Placental pericyte (primary cell): Measurements from ENCODE around the gene MRPL12. TPM values are rescaled to one million over a fixed set of nuclear protein-coding genes. Genes with fewer than 3 reads are reported as not detected.

ENCODE experiments used
- small RNA-seq: library from RNA; depleted of rRNA; stranded (forward); fragments of <200 nt; gene quantifications from one replicate; pipeline ENCODE3, GENCODE V24; 2012; ENCODE audit warnings: low replicate concordance
- total RNA-seq: library from RNA; depleted of rRNA; stranded (reverse); fragments of >200 nt; gene quantifications from 2 replicates; pipeline ENCODE4 v1.2.3, GENCODE V29; 2012

MRPL12 gene
- 14.4 and 23.9 TPM in 2 replicates for total RNA-seq

DNA sequence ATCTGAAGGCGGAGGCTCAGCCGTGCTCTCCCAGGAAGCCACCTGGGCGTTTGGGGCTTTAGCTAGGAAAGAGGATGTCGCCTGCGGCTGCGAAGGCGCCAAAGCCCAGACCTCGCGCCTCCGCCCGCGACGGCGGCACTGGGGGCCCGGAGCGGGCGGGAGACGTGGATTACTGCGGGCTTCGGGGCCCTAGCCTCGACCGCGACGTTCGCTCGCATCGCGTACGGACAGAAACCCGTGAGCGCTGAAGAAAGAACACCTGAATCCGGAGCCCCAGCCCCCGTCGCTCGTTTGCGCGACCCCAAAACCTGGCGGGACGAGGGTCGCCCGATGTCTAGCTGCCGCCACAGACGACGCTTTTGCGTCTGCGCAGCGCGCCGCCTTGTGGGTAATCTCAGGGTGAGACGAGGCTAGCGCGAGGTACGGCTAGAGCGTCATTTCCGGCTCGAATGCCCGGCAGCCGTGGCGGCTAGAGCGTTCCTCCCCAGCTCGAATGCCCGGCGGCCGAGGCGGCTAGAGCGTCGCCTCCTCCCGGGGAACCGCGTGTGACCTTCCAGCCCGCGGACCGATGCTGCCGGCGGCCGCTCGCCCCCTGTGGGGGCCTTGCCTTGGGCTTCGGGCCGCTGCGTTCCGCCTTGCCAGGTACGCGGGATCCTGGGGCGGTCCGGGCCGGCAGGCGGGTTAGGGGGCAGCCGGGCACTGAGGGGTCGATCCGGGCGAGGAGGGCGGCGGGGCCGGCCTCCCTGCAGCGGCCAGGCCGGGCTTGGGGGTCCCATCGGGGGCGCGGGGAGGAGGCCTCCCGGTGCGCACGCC is at the start of gene MRPL12:
MRPL12 (plus strand) TSS at position 434 of the 813 bp plus-strand sequence; CDS start at position 569, 135 bp downstream.

DNA sequence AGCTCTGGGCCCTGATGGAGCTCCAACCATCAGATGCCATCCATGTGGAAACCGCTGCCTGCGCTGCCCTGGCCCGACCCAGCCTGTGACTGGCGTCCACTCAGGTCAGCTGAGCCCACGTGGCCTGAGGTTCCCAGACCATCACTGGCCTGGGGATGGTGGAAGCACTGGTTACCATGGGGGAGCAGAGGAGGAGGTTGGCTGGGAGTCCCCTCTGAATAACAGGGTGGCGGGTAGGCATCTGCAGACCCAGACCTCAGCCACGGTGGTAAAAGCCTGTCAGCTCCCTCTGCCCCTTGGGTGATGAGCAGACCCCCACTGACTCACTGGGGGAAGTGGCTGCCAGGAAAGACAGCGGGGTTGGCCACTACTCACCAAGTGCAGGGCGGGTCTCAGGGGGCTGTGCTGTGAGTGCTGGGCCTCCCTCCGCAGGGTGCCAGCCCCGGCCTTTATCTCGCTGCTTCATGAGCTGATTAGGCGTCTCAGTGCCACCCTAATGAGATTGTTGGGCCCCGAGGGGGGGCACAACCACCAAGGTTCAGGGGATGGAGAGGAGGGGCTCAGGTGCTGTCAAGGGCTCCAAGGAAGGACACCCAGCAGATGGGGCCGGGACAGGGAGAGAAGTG is 46.9 kb upstream of the MRPL12 start, which contains the start of gene PDE6G:
PDE6G (minus strand) TSS at position 425 of the 626 bp plus-strand sequence. CDS start 3,237 bp downstream, outside the sequence.

DNA sequence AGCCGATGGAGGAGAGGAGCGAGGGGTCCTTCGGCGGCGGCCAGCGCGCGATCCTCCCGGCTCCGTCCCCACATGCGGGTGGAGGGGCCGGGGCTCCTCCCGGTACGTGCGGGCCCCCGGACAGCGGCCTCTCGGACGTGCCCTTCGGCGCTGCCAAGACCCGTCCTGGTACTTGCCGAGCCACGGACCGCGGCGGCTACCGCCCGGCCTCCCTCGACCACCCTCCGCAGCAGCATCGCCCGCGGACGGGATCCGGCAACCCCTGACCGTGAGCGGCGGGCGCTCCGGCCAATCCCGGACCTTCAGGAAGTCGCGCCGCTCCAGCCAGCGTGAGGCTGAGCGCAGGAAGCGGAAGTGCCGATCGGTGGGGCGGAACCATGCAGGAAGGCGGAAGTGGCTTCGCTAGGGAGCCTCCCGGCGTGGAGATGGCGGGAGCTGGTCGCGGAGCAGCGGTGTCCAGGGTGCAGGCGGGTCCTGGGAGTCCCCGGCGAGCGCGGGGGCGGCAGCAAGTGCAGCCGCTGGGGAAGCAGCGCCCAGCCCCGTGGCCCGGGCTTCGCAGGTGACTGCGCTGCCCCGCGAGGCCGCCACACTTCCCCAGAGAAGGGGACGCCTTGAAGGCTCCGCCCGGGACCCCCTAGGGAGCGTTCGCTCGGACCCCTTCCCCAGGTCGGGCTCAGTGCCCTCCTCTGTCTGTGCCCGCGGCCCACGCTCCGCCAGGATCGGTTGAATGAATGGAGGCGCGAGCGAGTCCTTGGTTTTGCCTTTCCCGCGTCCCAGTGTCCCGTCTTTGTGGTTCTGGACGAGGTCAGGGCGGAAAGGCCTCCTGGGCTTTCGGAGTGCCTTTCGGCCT is 36.6 kb upstream of the MRPL12 start, which contains the start of the genes CCDC137 and OXLD1:
CCDC137 (plus strand) TSS at position 396 of the 850 bp plus-strand sequence; CDS start at position 426, 30 bp downstream.
OXLD1 (minus strand) TSS at position 264 of the 850 bp plus-strand sequence; CDS start at position 236, 28 bp downstream.

DNA sequence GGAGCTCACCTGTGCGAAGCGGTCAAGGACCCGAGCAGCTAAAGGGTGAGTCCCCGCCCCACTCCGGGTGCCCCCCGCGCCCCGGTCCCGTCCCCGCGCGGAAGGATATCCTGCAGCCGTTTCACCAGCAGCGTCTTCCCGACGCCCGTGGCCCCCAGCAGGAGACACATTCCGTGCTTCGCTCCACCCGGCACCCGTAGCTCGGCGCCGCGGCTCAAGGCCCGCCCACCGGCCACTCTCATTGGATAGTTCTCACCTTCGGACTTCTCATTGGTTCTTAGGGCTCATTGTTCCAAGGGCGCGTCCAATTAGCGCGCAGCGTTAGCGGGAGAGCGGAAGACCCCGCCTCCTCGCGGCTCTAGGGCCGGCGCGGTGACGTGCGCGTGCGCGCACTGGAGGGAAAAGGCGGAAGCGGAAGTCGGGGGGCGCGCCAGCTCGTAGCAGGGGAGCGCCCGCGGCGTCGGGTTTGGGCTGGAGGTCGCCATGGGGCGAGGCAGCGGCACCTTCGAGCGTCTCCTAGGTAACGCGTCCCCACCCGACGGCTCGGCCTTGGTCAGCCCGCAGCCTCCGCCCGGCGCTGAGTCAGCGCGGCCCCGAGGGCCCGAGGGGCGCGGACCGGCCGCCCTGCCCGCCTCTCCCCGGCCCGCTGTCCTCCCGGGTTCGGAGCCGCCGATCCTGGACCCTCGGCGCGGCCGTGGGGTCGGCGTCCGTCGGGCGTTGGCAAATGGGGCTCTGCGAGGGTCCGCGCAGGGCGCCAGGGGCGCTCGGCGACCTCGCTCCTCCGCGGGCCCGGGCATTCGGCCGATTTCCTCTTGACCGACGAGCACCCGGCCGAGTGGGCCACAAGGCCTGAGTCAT is 19.4 kb upstream of the MRPL12 start, which contains the start of the genes ARL16 and HGS:
ARL16 (minus strand) TSS at position 214 of the 858 bp plus-strand sequence; CDS start at position 170, 44 bp downstream.
HGS (plus strand) TSS at position 428 of the 858 bp plus-strand sequence; CDS start at position 484, 56 bp downstream.

DNA sequence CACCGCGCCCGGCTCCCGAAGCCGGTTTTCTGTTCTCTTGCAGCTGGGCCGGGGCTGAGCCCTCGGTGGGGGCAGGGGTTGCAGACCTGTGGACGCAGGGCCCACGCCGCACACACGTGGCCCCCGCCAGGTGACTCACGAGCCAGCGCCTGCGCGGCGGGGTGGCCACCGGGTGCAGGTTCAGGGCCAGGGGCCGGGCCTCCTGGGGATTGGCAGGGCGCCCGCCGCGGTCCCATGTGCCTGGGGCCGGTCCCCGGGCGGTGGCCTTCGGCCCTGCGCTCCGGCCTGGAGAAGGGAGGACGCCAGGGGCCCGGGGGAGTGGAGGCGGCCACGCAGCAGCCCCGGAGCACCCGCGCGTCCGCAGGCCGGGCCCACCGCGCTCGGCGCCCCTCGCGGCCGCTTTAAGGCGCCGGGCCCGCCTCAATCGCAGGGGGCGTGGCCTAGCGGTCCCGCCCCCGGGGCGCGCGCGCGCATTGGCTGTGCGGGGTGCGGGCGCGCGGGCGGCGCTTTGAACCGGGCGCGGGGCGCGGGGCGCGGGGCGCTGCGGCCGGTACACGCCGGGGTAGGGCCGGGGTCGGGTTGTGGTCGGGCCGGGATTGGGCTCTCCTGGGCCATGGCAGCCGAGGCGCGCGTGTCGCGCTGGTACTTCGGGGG is 8.8 kb downstream of the MRPL12 start, which contains the start of gene SLC25A10:
SLC25A10 (plus strand) TSS at position 471 of the 654 bp plus-strand sequence; CDS start at position 614, 143 bp downstream.

Small RNAs within 50 kb of the gene (small RNA-seq; reads per million reads assigned to genes)
- 0.20 reads per million for gene MIR6786

Other genes with a start within 250 kb of the MRPL12 start
- 19,229 and 20,372 TPM in 2 replicates for gene ACTG1, start 190.6 kb upstream of the MRPL12 start, total RNA-seq
- gene FSCN2, start 175.0 kb upstream of the MRPL12 start, total RNA-seq, result 1.3 and 2.2 TPM in 2 replicates
- gene FAAP100, start 151.0 kb upstream of the MRPL12 start, total RNA-seq, result 30.0 and 40.5 TPM in 2 replicates
- 91.7 and 127 TPM in 2 replicates for gene NPLOC4, start 66.3 kb upstream of the MRPL12 start, total RNA-seq
- 1.4 and 12.0 TPM in 2 replicates for gene TSPAN10, start 66.2 kb upstream of the MRPL12 start, total RNA-seq
- not detected in 2 replicates for gene PDE6G, start 46.8 kb upstream of the MRPL12 start, total RNA-seq
- 21.4 and 22.9 TPM in 2 replicates for gene OXLD1, start 36.8 kb upstream of the MRPL12 start, total RNA-seq
- gene CCDC137, start 36.6 kb upstream of the MRPL12 start, total RNA-seq, result 8.5 and 8.7 TPM in 2 replicates
- gene ARL16, start 19.6 kb upstream of the MRPL12 start, total RNA-seq, result 20.1 and 33.8 TPM in 2 replicates
- 124 and 173 TPM in 2 replicates for gene HGS, start 19.4 kb upstream of the MRPL12 start, total RNA-seq
- gene SLC25A10, start 8.9 kb downstream of the MRPL12 start, total RNA-seq, result 4.2 and 29.5 TPM in 2 replicates
- gene GCGR, start 100.8 kb downstream of the MRPL12 start, total RNA-seq, result not detected in 2 replicates
- gene MCRIP1, start 129.9 kb downstream of the MRPL12 start, total RNA-seq, result 82.0 and 100 TPM in 2 replicates
- not detected in 2 replicates for gene PPP1R27, start 131.7 kb downstream of the MRPL12 start, total RNA-seq
- gene P4HB, start 157.2 kb downstream of the MRPL12 start, total RNA-seq, result 1,222 and 4,245 TPM in 2 replicates
- gene ARHGDIA, start 168.0 kb downstream of the MRPL12 start, total RNA-seq, result 139 and 275 TPM in 2 replicates
- gene ALYREF, start 188.2 kb downstream of the MRPL12 start, total RNA-seq, result 94.3 and 166 TPM in 2 replicates
- 102 and 118 TPM in 2 replicates for gene ANAPC11, start 188.4 kb downstream of the MRPL12 start, total RNA-seq
- under 0.01 and 0.66 TPM in 2 replicates for gene NPB, start 198.9 kb downstream of the MRPL12 start, total RNA-seq
- gene PCYT2, start 208.0 kb downstream of the MRPL12 start, total RNA-seq, result 48.7 and 78.1 TPM in 2 replicates
- 23.9 and 26.7 TPM in 2 replicates for gene SIRT7, start 214.8 kb downstream of the MRPL12 start, total RNA-seq
- gene MAFG, start 224.4 kb downstream of the MRPL12 start, total RNA-seq, result 31.6 and 48.1 TPM in 2 replicates
- gene PYCR1, start 233.9 kb downstream of the MRPL12 start, total RNA-seq, result 99.9 and 225 TPM in 2 replicates
- not detected in 2 replicates for gene MYADML2, start 243.9 kb downstream of the MRPL12 start, total RNA-seq